T-helper 2 cell treated with Interferon-gamma antibody and Interleukin-4, amounts not matched to agents 100 ng/mL and 5 ng/mL, for 36 hours (primary cell): Measurements from ENCODE around the gene RNF114. TPM values are rescaled to one million over a fixed set of nuclear protein-coding genes. Genes with fewer than 3 reads are reported as not detected.
"Not testable (repeated sequence)": the region's sequence is repeated elsewhere in the genome, so short reads cannot be mapped to it uniquely, and the experiment has no call there.

Experiments used
- intact Hi-C: fragments of 100-400 bp; cut with micrococcal nuclease; formaldehyde crosslinking; loops from one replicate; pipeline ENCODE4 v1.15.1; 2023
- total RNA-seq: library from RNA; stranded (reverse); gene quantifications from 2 replicates; pipeline ENCODE4 v1.2.3, GENCODE V29; 2022

The RNF114 gene
- total RNA-seq, 1 donor from 2014 or later, result 59.1 TPM

GRCh38 chr20:49957089-49957938, 21.1 kb downstream of the RNF114 start:
- intact Hi-C loops, result not testable (repeated sequence)

- intact Hi-C loops, result no loop called here
Measured at GRCh38 chr20:49961413-49961812, 25.2 kb downstream of the RNF114 start.

- intact Hi-C loops, result no loop called here
Measured at GRCh38 chr20:49964964-49965780, 29.0 kb downstream of the RNF114 start.

- intact Hi-C loops, result no loop called here
Measured at GRCh38 chr20:49965781-49966305, 29.6 kb downstream of the RNF114 start.

- intact Hi-C loops, result no loop called here
Measured at GRCh38 chr20:49966861-49967260, 30.7 kb downstream of the RNF114 start.

- intact Hi-C loops, result no loop called here
Measured at GRCh38 chr20:49969234-49969633, 33.0 kb downstream of the RNF114 start.

- intact Hi-C loops, result no loop called here
Measured at GRCh38 chr20:49969946-49970345, 33.7 kb downstream of the RNF114 start.

GRCh38 chr20:49970498-49970897, 34.3 kb downstream of the RNF114 start:
- intact Hi-C loops, result no loop called here

GRCh38 chr20:49973981-49974380, 37.8 kb downstream of the RNF114 start:
- intact Hi-C loops, result no loop called here

- intact Hi-C loops, result no loop called here
Measured at GRCh38 chr20:49976542-49976941, 40.3 kb downstream of the RNF114 start.

GRCh38 chr20:49977740-49978139, 41.5 kb downstream of the RNF114 start:
- intact Hi-C loops, result loop anchor here (2.0 kb wide), 2 partner anchors 93 to 191 kb away; no protein-coding TSS in a partner anchor

- intact Hi-C loops, result loop anchor here (2.0 kb wide), 2 partner anchors 92 to 190 kb away; no protein-coding TSS in a partner anchor
Measured at GRCh38 chr20:49978685-49979029, 42.5 kb downstream of the RNF114 start.

GRCh38 chr20:49979030-49979832, 43.0 kb downstream of the RNF114 start:
- intact Hi-C loops, result loop anchor here (2.0 kb wide), 2 partner anchors 92 to 190 kb away; no protein-coding TSS in a partner anchor

GRCh38 chr20:49980140-49981008, 44.2 kb downstream of the RNF114 start:
- intact Hi-C loops, result no loop called here

- intact Hi-C loops, result loop anchor here (1.0 kb wide), 1 partner anchor 90 kb away; no protein-coding TSS in a partner anchor
Measured at GRCh38 chr20:49981218-49982071, 45.2 kb downstream of the RNF114 start.

GRCh38 chr20:49982072-49982345, 45.8 kb downstream of the RNF114 start:
- intact Hi-C loops, result loop anchor here (1.0 kb wide), 1 partner anchor 89 kb away; no protein-coding TSS in a partner anchor

GRCh38 chr20:49982346-49983122, 46.3 kb downstream of the RNF114 start, which contains the start of gene SNAI1:
Gene SNAI1, plus strand, starts transcription at chr20:49982980. Its CDS starts 80 bp downstream, at chr20:49983060.
- intact Hi-C loops, result loop anchor here (1.0 kb wide), 1 partner anchor 89 kb away; no protein-coding TSS in a partner anchor

- intact Hi-C loops, result no loop called here
Measured at GRCh38 chr20:49983123-49983847, 47.1 kb downstream of the RNF114 start.
